Fibroblast of skin of right quadriceps (primary cell): Measurements from ENCODE around the gene TTC34.

Experiments
- DNase-seq: peaks from one replicate; pipeline ENCODE4 v3.0.0-alpha.2; 2013

TTC34 gene

DNA sequence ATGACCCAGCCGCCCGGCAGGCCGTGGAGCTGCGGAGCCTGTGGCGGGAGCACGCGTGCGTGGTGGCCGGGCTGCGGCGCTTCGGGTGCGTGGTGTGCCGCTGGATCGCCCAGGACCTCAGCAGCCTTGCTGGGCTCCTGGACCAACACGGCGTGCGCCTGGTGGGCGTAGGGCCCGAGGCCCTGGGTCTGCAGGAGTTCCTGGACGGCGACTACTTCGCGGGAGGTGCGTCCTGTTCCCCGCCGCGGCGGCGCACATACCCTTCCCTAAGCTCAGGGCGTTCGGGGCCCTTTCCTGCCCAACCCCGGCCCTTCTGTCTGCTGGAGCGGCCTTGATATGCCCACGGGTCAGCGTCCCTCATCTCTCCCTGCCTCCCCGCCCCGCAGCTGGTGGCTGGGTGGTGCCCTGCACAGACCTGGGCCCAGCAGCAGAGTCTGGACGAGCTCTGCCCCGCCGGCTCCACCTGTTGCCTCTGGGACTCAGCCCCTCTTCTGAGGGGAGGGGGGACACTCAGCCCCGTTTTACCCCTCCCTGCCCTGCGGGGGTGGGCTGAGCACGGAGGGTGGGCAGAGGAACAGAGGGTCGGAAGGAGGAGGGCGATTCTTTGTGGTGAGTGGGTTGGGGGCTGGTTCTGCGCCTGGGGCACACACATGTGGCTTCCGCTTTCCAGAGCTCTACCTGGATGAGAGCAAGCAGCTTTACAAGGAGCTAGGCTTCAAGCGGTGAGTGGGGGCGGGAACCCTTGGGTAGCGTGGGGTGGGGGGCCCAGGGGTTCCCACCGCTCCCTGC lies 214.2 kb downstream of the TTC34 start:
- peak; percentile 9 for DNase-seq

DNA sequence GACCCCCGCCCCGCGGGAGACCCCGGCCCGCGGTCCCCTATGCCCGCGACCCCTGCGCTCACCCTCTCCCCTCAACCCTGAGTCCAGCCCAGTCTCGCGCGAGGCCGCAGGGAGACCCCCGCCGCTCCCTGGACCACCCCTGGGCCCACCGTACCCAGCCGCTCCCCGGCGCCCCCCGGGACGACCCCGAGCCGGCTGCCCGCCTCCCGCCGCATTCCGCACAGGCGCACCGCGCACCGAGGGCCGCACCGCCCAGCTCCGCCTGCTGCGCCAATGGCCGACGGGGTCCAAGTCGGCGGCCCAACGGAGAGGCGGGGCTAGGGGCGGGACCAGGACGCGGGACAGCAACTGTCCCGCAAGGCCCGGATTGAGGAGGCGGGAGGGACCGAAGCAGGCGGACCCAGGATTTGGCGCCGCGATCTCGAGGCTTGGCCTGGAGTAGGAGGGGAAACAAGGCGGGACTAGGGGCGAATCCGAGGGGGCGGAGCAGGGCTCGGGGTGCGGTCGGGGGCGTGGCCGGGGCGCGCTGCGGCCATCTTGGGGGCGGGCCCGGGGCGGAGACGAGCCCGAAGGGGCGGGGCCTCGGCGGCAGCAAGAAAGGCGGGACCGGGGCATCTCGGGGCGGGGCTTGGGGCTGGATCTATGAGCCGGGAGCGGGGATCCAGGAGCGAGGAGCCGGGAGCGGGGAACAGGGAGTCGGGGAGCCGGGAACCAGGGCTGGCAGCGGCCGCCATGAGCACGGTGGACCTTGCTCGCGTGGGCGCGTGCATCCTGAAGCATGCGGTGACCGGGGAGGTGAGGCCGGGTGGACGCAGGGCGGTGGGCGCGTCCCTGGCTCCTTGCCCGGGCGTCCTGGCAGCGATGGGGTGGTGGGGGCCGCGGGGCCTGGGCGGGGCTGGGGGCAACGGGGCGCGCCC lies 215.1 kb downstream of the TTC34 start, which contains the start of gene PRXL2B:
TSS of gene PRXL2B (plus strand) at position 624 of the 917 bp plus-strand sequence. CDS start at position 733, 109 bp downstream.
- peak; percentile 99 for DNase-seq
